ENCODE results near the gene FNDC4.
A peak's percentile ranks its signal among the peaks of the same experiment; 100 is the strongest.
"Not testable (repeated sequence)": the region's sequence is repeated elsewhere in the genome, so short reads cannot be mapped to it uniquely, and the experiment has no call there.

FNDC4 gene, protein sequence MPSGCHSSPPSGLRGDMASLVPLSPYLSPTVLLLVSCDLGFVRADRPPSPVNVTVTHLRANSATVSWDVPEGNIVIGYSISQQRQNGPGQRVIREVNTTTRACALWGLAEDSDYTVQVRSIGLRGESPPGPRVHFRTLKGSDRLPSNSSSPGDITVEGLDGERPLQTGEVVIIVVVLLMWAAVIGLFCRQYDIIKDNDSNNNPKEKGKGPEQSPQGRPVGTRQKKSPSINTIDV

DNA sequence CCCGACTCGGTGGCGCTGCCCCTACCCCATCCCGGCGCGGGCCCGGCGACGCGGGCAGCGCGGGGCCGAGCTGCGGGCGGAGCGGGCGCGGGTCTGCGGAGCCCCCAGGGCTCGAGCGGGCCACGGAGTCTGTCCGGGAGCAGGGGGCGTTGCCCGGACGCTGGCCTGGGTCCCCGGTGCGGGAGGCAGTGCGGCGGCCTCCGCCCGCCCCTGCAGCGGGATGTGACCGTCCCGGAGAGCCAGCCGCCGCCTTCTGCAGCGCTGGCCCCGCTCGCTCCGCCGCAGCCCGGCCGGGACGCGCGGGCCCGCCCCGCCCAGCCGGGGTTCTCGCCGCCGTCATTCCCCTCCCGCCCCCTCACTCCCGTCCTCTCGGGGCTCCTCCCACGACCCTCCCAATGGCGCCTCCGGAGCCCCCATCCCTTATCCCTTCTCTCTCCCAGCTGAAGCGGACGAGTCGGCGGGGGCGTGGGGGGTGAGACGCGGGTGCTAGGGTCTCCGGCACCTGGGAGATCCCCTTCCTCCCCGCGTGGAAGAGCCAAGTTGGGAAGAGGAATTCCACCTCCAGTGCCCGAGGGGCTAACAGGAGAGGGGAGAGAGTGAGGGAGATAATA is at the start of gene FNDC4:
Gene FNDC4, minus strand, starts transcription at position 257 of the 611 bp plus-strand sequence. CDS start 521 bp downstream, outside the sequence.
- peak; percentile 39 for DNase-seq
- in situ Hi-C loops (cut with HindIII; ENCODE audit: low pct_ligation_motif_present, low pct_unique_long_range_greater_than_20kb, low sequenced_read_pairs), result no loop called here

DNA sequence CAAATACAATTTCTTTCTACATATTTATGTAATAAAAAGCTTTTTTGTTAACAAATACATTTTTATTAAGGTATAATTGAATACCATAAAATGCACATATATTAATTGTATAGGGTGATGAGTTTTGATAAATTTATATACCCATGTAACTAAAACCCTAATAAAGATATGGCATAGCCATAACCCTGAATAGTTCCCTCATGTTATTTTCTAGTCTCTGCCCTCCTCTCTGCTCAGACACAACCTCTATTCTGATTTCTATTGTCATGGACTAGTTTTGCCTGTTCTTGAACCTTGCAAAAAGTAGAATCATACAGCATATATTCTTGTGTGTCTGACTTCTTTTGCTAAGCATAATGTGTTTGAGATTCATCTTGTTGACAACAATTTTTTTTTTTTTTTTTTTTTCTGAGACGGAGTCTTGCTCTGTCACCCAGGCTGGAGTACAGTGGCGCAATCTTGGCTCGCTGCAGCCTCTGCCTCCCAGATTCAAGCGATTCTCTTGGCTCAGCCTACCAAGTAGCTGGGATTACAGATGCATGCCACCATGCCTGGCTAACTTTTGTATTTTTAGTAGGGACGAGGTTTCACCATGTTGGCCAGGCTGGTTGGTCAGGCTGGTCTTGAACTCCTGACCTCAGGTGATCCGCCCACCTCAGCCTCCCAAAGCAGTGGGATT is 49.3 kb upstream of the FNDC4 start:
- in situ Hi-C loops (cut with HindIII; ENCODE audit: low pct_ligation_motif_present, low pct_unique_long_range_greater_than_20kb, low sequenced_read_pairs), result no loop called here

DNA sequence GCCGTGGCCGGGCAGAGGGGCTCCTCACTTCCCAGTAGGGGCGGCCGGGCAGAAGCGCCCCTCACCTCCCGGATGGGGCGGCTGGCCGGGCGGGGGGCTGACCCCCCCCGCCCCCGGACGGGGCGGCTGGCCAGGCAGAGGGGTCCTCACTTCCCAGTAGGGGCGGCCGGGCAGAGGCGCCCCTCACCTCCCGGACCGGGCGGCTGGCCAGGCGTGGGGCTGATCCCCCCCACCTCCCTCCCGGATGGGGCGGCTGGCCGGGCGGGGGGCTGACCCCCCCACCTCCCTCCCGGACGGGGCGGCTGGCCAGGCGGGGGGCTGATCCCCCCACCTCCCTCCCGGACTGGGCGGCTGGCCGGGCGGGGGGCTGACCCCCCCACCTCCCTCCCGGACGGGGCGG is 44.6 kb upstream of the FNDC4 start:
- DNase-seq; in situ Hi-C loops (cut with HindIII; ENCODE audit: low pct_ligation_motif_present, low pct_unique_long_range_greater_than_20kb, low sequenced_read_pairs): not testable (repeated sequence)

More for the DNA sequence above, 49.3 kb upstream of the FNDC4 start:
- DNase-seq, result no peak

DNA sequence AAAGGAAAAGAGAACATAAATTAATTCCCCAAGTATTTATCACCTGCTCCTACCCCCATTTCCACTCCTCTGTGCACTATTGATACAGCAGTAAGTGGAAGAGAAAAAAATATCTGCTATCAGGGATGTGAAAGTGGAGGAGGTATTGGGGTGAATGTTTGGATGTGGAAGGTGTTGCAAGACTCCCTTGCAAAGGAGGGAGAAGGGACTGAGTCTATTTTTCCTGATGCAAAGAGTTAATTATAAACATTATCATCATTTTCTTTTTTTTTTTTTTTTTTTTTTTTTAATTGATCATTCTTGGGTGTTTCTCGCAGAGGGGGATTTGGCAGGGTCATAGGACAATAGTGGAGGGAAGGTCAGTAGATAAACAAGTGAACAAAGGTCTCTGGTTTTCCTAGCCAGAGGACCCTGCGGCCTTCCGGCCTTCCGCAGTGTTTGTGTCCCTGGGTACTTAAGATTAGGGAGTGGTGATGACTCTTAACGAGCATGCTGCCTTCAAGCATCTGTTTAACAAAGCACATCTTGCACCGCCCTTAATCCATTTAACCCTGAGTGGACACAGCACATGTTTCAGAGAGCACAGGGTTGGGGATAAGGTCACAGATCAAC is 43.9 kb upstream of the FNDC4 start:
- in situ Hi-C loops (cut with HindIII; ENCODE audit: low pct_ligation_motif_present, low pct_unique_long_range_greater_than_20kb, low sequenced_read_pairs); DNase-seq: not testable (repeated sequence)

DNA sequence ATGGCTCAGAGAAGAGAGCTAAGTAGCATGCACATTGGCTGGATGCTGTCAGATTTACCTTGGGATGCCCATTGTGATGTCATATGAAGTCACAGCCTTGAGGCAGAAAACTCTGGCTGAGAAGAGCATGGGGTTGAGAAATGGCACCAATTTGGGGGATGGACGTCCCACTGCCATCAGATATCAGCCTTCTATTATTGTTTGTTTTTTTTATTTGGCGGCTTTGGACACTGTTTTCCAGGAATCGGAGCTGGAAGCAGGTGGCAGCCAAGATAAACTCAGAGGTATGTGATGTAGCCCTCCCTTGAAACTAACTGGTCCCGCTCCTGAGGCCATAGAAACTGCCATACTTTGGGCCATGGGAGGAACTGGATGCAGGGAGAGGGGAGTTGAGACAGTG is 42.3 kb upstream of the FNDC4 start:
- in situ Hi-C loops (cut with HindIII; ENCODE audit: low pct_ligation_motif_present, low pct_unique_long_range_greater_than_20kb, low sequenced_read_pairs), result no loop called here
- no peak for DNase-seq

DNA sequence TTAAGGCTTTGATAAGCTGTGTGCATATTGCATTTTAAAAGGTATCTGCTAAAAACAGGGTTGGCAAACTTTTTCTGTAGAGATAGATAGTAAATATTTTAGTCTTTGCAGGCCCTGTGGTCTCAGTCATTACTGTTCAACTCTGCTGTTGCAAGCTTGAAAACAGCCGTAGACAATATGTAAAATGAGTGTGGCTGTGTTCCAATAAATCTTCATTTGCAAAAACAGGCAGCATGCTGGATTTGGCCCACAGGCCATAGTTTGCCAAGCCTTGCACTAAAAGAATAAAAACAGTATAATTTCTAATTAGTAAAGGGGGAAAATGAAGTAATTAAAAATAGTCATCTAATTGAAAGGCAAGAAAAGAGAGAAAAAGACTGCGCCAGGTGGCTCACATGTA is 37.0 kb upstream of the FNDC4 start:
- in situ Hi-C loops (cut with HindIII; ENCODE audit: low pct_ligation_motif_present, low pct_unique_long_range_greater_than_20kb, low sequenced_read_pairs), result no loop called here
- no peak for DNase-seq

DNA sequence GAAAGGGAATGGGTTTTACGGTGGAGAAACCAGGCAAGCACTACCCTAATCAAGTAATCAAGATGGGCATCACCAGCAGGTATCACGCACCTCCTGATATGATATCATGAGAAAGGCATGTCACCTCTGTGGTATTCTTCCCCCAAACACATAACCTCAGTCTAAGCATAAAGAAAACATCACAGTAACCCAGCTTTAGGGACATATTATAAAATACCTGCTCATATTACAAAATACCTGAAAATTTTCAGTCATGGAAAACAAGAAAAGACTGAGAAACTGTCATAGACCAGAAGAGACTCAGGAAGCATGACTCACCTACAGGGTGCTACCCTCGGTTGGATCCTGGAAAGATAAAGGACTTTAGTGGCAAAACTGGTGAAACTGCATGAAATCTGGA is 32.2 kb upstream of the FNDC4 start:
- in situ Hi-C loops (cut with HindIII; ENCODE audit: low pct_ligation_motif_present, low pct_unique_long_range_greater_than_20kb, low sequenced_read_pairs), result no loop called here
- DNase-seq, result peak; percentile 16

DNA sequence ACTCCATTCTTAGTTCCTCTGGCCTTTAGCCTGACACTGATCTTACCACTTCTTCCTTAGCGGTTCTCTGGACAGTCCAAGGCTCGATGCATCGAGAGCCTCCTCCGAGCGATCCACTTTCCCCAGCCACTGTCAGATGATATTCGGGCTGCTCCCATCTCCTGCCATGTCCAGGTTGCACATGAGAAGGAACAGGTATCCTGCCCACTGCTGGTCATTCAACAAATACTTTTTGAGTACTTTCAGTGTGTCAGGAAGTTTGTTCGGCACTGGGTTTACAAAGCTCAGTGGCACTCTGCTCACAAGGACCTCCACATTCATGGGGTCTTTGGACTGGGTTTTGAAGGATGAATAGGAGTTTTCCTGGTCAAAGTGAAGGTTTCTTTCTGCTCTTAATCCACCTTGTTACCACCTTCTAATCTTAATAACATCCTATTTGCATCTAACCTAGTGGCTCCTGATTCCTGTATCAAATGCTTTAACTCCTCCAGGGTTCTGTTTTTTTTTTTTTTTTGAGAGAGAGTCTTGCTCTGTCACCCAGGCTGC is 27.5 kb upstream of the FNDC4 start:
- no peak for DNase-seq
- in situ Hi-C loops (cut with HindIII; ENCODE audit: low pct_ligation_motif_present, low pct_unique_long_range_greater_than_20kb, low sequenced_read_pairs), result no loop called here

DNA sequence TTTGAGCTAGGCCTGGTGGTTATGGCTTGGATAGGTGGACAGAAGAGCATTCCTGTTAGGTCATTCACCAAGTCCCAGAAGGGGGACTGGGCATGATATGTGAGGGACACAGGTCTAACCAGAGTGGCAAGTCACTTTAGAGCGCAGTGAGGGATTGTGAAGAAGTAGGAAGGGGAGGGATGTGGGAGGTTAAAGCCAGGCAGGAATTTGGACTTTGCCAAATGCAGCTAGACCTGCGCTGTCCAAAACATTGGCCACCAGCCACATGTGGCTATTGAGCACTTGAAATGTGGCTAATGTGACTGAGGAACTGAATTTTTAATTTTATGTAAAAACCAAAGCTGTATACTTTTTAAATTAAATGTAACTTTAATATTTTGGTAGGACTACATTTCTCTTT is 25.3 kb upstream of the FNDC4 start:
- no peak for DNase-seq
- in situ Hi-C loops (cut with HindIII; ENCODE audit: low pct_ligation_motif_present, low pct_unique_long_range_greater_than_20kb, low sequenced_read_pairs), result no loop called here

DNA sequence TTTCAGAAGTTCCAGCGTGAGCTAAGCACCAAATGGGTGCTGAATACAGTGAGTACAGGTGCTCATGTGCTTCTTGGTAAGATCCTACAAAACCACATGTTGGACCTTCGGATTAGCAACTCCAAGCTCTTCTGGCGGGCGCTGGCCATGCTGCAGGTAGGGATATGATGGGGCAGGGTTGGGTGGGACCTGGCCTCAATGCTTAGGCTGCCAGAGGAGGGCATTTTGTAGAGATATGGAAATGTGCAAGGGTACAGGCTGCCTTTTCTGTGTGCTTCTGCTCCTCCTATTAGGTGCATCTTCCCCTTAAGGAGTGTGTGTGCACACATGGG is 23.7 kb upstream of the FNDC4 start:
- in situ Hi-C loops (cut with HindIII; ENCODE audit: low pct_ligation_motif_present, low pct_unique_long_range_greater_than_20kb, low sequenced_read_pairs), result no loop called here
- DNase-seq, result no peak

DNA sequence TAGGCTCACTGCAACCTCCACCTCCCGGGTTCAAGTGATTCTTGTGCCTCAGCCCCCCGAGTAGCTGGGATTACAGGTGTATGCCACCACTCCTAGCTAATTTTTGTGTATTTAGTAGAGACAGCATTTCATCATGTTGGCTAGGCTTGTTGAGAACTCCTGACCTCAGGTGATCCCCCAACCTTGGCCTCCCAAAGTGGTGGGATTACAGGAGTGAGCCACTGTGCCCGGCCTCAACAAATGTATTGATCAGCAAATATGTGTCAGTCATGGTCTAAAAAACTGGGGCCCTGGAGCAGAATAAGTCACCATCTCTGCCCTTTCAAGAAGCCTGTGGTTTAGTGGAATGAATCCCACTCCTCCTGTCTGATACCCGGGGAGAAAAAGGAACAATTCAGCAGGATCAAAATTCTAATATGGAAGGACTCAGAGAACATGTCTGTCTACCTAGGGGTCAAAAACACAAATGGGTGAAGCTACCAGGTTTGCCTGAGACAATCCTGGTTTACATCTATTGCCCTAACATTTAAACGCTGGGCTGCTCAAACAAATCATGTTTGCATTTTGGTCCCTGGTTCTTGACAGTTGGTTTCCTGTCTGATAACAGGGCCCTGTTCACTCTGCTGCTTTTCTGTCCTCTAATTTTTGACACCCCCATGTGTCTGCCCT is 23.2 kb upstream of the FNDC4 start:
- no peak for DNase-seq
- in situ Hi-C loops (cut with HindIII; ENCODE audit: low pct_ligation_motif_present, low pct_unique_long_range_greater_than_20kb, low sequenced_read_pairs), result no loop called here

DNA sequence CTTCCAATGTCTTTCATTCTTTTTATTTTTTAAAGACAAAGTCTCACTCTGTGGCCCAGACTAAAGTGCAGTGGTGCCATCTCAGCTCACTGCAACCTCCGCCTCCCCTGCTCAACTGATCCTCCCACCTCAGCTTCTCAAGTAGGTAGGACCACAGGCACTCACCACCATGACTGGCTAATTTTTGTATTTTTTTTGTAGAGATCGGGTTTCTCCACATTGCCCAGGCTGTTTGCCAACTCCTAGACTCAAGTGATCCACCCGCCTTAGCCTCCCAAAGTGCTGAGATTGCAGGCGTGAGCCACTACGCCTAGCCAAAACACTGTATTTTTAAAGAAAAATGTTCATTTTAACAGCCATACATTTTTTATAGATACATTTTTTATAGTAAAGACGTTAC is 14.3 kb upstream of the FNDC4 start:
- DNase-seq, result no peak
- in situ Hi-C loops (cut with HindIII; ENCODE audit: low pct_ligation_motif_present, low pct_unique_long_range_greater_than_20kb, low sequenced_read_pairs), result no loop called here

DNA sequence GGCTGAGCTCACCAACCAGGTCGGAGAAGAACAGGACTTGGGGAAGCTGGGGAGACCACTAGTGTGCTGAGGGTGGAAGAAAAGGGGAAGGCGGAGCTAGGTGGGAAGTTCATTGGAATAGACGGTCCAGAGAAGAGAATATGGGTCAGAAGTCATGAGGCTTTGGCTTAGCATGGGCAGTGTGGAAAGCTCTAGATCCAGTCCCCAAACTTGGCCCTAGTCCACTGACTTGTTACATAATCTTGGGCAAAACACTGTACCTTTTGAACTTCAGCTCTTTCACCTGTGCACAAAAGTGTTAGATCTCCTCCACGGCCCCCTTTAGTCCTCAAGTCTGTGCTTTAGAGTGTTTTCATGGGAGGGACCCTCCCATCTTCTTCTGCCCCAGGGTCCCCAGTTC is 12.3 kb upstream of the FNDC4 start:
- in situ Hi-C loops (cut with HindIII; ENCODE audit: low pct_ligation_motif_present, low pct_unique_long_range_greater_than_20kb, low sequenced_read_pairs), result no loop called here
- no peak for DNase-seq

DNA sequence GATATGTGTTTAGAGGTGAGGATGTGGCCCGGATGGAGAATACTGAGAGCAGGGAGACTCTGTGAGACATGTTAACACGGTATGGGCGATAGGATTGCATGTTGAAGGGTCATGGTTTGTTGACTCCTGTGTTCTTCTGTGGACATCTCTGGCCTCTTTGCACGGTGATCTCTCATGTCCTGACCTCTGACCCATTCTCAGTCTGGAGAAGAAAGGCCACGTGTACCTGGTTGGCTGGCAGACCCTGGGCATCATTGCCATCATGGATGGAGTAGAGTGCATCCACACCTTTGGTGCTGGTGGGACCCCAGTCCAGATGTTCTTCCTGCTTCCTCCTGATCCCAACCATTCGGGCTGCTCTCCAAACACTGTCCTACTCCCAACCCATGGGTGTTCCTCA is 11.6 kb upstream of the FNDC4 start:
- DNase-seq, result no peak
- in situ Hi-C loops (cut with HindIII; ENCODE audit: low pct_ligation_motif_present, low pct_unique_long_range_greater_than_20kb, low sequenced_read_pairs), result no loop called here

DNA sequence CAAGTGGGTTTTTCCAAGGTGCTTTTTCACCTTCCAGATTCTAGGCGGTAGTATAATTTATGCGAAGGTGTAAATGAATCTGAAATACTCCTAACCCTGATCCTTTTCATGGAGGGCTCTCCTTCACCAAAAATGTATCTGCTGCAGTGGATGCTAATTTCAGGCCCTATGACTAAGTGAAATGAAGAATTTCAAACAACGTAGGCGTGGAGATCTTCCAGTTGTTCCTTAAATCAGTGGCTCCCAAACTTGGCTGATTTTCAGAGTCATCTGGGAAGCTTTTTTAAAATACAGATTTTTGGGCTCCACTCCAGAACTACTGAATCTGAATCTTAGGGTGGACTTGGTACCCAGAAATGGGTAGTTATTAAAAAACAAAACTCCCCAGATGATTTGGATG is 7.1 kb upstream of the FNDC4 start:
- no peak for DNase-seq
- in situ Hi-C loops (cut with HindIII; ENCODE audit: low pct_ligation_motif_present, low pct_unique_long_range_greater_than_20kb, low sequenced_read_pairs), result no loop called here

DNA sequence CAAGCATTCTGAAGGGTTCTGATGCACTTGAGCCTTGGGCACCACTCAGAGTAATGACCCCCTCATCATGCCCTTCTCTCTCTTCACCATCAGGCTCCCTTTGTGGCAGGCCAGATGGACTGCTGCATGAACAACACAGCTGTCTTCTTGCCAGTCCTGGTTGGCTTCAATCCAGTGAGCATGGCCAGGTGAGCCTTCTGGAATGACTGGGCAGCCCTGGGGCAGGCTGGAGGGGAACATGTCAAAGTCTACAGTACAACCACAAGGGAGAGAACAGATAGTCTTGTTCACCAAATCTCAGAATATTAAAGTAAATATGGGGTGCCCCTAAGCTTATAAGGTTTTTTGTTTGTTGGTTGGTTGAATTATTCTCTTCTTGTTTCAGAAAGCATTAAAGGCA is 6.0 kb upstream of the FNDC4 start:
- in situ Hi-C loops (cut with HindIII; ENCODE audit: low pct_ligation_motif_present, low pct_unique_long_range_greater_than_20kb, low sequenced_read_pairs), result no loop called here
- DNase-seq, result no peak

DNA sequence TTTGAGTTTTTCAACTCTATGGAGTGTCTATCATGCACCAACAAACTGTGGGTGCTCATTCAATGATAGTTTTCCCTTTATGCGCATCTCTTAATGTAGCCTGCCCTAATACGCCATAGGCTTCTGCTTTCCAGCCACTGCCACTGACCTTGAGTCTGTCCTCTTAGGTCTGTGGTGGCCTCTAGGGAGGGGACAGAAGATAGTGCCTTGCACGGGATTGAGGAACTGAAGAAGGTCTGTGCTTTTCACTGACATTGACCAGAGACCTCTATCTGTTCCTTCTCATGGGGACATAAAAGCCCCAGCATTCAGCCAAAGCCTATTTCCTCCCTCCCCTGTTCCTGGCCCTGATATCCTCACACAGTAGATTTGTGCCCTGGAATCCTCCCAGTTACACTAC is 4.0 kb upstream of the FNDC4 start:
- in situ Hi-C loops (cut with HindIII; ENCODE audit: low pct_ligation_motif_present, low pct_unique_long_range_greater_than_20kb, low sequenced_read_pairs), result no loop called here
- DNase-seq, result no peak

DNA sequence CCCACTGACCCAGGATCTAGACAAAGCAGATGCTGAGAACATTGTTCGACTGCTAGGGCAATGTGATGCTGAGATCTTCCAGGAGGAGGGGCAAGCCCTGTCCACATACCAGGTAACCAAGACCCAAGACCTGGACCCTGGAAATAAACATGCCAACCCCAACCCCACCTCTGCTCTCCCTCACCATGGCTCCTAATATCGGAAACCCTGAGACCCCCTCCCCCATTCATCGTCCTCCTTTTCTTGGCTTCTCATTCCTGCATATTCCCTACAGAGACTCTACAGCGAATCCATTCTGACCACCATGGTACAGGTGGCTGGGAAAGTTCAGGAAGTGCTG is 2.3 kb upstream of the FNDC4 start:
- DNase-seq, result no peak
- in situ Hi-C loops (cut with HindIII; ENCODE audit: low pct_ligation_motif_present, low pct_unique_long_range_greater_than_20kb, low sequenced_read_pairs), result no loop called here
